Esophagus squamous epithelium (tissue), 5 donors: ENCODE results near the gene AP3B1. TPM values are rescaled to one million over a fixed set of nuclear protein-coding genes. Genes with fewer than 3 reads are reported as not detected.
A peak's percentile ranks its signal among the peaks of the same experiment; 100 is the strongest.

Experiments used
- DNase-seq: peaks from one replicate; lab custom pipeline; 2025; lab: John Stamatoyannopoulos, UW
- H3K27ac ChIP-seq, 4 donors: fragments of 200-600 bp; sonication (generic); one replicate each; pipeline ENCODE4 v1.5.1; 2016 to 2019; ENCODE audit warnings: mild to moderate bottlenecking in 1 of 4
- H3K27me3 ChIP-seq, 4 donors: fragments of 200-600 bp; sonication (generic); 1 replicate in 3 of 4; 2 replicates in 1 of 4; pipeline versions ENCODE4 v1.5.1 to v1.6.0; 2017 to 2021; ENCODE audit warnings: antibody characterized with exemption in 1 of 4
- H3K36me3 ChIP-seq, 3 donors: fragments of 200-600 bp; sonication (generic); one replicate each; pipeline ENCODE4 v1.5.1; 2016 to 2019
- H3K4me1 ChIP-seq, 3 donors: fragments of 200-600 bp; sonication (generic); one replicate each; pipeline ENCODE4 v1.5.1; 2017 to 2019
- H3K4me3 ChIP-seq, 4 donors: fragments of 200-600 bp; sonication (generic); 1 replicate in 3 of 4; 2 replicates in 1 of 4; pipeline ENCODE4 v1.5.1; 2016 to 2019; ENCODE audit warnings: mild to moderate bottlenecking in 2 of 4, moderate library complexity in 1 of 4
- H3K9me3 ChIP-seq, 3 donors: fragments of 200-600 bp; sonication (generic); one replicate each; pipeline ENCODE4 v1.5.1; 2016 to 2019
- POLR2A ChIP-seq, 4 donors: fragments of 450-650 bp; IDR thresholded peaks; one replicate each; pipeline ENCODE4 v1.6.1; 2017; ENCODE audit warnings: antibody characterized with exemption in 4 of 4, mild to moderate bottlenecking in 4 of 4, moderate library complexity in 3 of 4
- WGBS, 2 donors: methylation state at CpG; one replicate each; pipeline ENCODE4 v1.1.5; 2018; 5-methylcytosine and 5-hydroxymethylcytosine counted together
- intact Hi-C: fragments of 100-400 bp; cut with DNase I; formaldehyde crosslinking; loops from one replicate; pipeline ENCODE4 v1.15.0; 2022
- total RNA-seq, 4 donors: library from RNA; depleted of rRNA; stranded (reverse); fragments of >200 nt; gene quantifications; one replicate each; pipeline ENCODE4 v1.1.0, GENCODE V29; 2016
- TF ChIP-seq, protein P1 (sequence below), 6 experiments: fragments of 450-650 bp in 4 of 6; fragments of 200-600 bp in 2 of 6; sonication (generic) in 2 of 6; IDR thresholded peaks; one replicate each; pipeline ENCODE4 v1.5.1; 2016 to 2019; ENCODE audit warnings: antibody characterized with exemption in 6 of 6, mild to moderate bottlenecking in 4 of 6, moderate library complexity in 4 of 6
- donor health status: DM: yes; HTN: yes; CAD: no.

The AP3B1 gene
- total RNA-seq, 4 donors from 2014 or later = 30.7 to 48.5 (median 41.9) TPM

DNA sequence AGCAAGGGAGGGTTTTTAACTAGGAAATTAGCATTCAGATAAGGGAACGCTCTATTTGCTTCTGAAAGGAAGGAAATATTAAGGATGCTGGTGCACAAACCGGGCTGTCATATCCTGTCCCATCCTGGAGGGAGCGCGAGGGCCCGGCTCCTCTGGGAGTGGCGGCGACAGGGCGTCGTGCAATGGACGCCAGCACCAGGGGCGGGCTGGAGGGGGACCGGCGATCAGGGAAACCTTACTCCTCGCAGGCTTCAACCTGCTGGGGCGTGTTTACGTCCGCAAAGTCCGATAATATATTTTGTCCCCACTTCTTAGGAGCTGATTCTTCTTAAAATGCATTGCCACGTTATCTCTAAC, 321.3 kb downstream of the AP3B1 start:
- H3K36me3 ChIP-seq = no peaks in the 10 kb centered on the region
- intact Hi-C loops = no loop called here
- H3K4me3 ChIP-seq = peak overlapping the region in 3 of 4 donors; percentile 14 to 58 (median 38)
- no peak for TF ChIP-seq POLR2A (IDR thresholded peaks at IDR 0.05)
- TF ChIP-seq, protein P1, sequence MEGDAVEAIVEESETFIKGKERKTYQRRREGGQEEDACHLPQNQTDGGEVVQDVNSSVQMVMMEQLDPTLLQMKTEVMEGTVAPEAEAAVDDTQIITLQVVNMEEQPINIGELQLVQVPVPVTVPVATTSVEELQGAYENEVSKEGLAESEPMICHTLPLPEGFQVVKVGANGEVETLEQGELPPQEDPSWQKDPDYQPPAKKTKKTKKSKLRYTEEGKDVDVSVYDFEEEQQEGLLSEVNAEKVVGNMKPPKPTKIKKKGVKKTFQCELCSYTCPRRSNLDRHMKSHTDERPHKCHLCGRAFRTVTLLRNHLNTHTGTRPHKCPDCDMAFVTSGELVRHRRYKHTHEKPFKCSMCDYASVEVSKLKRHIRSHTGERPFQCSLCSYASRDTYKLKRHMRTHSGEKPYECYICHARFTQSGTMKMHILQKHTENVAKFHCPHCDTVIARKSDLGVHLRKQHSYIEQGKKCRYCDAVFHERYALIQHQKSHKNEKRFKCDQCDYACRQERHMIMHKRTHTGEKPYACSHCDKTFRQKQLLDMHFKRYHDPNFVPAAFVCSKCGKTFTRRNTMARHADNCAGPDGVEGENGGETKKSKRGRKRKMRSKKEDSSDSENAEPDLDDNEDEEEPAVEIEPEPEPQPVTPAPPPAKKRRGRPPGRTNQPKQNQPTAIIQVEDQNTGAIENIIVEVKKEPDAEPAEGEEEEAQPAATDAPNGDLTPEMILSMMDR (IDR thresholded peaks at IDR 0.05) = peak in 1 of 6 experiments; percentile 3
- H3K4me1 ChIP-seq = peaks cover 13 to 20% (median 16%) of the 10 kb centered on the region in 3 donors
- 25 to 29% methylated on average over 10 to 16 of the region's 19 CpGs for WGBS, 2 donors
- H3K27me3 ChIP-seq = peaks cover 5 to 96% (median 17%) of the 10 kb centered on the region in 4 donors
- no peak for DNase-seq
- H3K27ac ChIP-seq = no peak overlapping the region
- no peaks in the 10 kb centered on the region for H3K9me3 ChIP-seq

DNA sequence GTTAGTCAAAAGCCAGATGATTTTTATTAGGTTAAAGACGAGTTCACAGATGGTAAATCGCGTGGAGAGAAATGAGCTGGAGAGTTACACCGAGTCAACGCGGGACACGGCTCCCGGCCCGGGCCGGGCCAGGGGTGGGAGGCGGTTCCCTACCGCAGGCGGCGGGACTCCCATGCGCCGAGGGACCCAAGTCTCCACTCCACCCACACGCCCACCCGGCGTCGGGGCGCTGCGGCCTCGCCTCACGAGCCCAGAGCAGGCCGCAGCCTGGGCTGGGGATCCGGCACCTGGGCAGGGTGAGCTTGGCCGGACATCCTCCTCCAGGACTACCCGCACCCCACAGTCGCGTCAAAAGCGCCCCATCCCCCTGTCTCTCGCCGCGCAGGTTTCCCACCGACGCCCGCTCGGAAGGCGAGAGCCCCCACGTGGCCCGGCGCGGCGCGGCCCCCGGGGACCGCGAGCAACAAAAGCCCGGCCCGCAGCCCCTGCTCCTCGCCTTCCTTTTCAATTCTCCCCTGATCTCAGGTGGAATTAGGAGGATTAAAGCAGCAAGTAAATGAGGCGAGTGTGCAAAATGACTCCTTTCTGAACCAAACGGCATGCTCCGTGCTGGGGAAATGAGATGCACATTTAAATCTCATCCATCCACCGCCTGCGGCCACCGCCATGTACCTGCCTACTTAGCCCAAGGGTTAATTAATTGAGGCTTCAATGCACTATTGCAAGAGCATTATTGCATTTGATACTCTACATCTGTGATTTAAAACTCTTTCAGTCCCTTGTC, 321.8 kb downstream of the AP3B1 start:
- intact Hi-C loops = no loop called here
- DNase-seq = no peak
- 4 to 6% methylated on average over 6 to 11 of the region's 57 CpGs for WGBS, 2 donors
- Histone ChIP-seq H3K27me3 (peaks cover 5 to 97% (median 17%) of the 10 kb centered on the region in 4 donors), H3K36me3 (no peaks in the 10 kb centered on the region), H3K4me1 (peaks cover 13 to 20% (median 16%) of the 10 kb centered on the region in 3 donors), H3K27ac (no peak overlapping the region), H3K4me3 (peak overlapping the region in 3 of 4 donors; percentile 14 to 58 (median 38)), H3K9me3 (no peaks in the 10 kb centered on the region)
- no peak for TF ChIP-seq POLR2A (IDR thresholded peaks at IDR 0.05)
- TF ChIP-seq, protein P1 (IDR thresholded peaks at IDR 0.05) = no peak

DNA sequence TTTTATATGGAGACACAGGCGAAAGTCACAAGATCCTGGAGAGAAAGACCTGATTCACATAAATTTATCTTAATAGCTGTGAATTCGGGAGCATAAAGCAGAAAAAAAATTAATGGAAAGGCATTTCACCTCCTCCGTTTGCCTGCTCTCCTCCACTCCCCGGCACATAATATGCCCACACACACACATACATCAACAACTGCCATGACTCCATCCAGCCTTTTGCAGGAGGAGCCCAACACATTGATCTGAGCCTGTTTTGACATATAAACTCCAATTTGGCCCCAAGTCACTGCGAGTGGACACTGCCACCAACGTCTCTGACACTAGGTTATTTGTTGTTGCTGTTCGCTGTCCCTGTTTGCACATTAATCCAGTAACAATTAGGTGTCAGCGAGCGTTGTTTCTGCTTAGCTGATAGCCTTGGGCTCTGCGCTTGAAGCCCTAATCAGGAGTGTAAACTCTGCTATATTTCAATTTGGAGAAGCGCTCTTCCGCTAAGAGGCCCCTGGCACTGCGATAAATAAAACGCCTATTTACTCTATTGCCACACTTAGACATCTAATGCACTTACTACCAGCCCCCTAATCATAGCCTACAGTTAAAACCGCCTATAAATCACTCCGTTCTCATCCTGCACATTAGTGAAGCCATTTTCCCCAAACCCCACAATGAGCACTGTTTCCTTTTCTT, 322.6 kb downstream of the AP3B1 start:
- intact Hi-C loops = no loop called here
- 25 to 41% methylated on average over 16 of the region's 16 CpGs for WGBS, 2 donors
- peak overlapping the region in 3 of 4 donors; percentile 14 to 58 (median 38) for H3K4me3 ChIP-seq
- peaks cover 5 to 92% (median 17%) of the 10 kb centered on the region in 4 donors for H3K27me3 ChIP-seq
- DNase-seq = no peak
- no peak overlapping the region for H3K27ac ChIP-seq
- H3K9me3 ChIP-seq = no peaks in the 10 kb centered on the region
- no peak for TF ChIP-seq POLR2A (IDR thresholded peaks at IDR 0.05)
- TF ChIP-seq, protein P1 (IDR thresholded peaks at IDR 0.05) = no peak
- H3K4me1 ChIP-seq = peaks cover 13 to 20% (median 16%) of the 10 kb centered on the region in 3 donors
- no peaks in the 10 kb centered on the region for H3K36me3 ChIP-seq

DNA sequence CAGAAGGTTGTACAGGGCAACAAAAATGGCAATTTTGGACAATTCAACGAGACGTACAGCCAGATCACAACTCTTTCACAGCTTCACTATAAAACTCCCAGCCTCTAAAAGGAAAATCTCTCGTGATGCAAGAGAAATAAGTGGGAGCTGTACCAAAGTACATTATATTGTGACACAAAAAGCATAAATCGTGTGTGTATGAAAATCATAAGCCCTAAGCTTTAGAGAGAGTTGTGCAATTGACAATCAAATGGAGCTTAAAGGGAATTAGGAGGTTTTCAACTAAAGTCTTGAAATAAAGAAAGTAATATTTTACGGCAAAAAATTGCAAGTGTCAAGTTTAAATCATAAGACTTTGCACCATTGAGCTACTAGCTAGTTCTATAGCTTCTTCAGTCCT, 323.6 kb downstream of the AP3B1 start:
- peaks cover 13 to 20% (median 16%) of the 10 kb centered on the region in 3 donors for H3K4me1 ChIP-seq
- WGBS, 2 donors = 67 to 70% methylated on average over 5 of the region's 5 CpGs
- H3K4me3 ChIP-seq = no peak overlapping the region
- peaks cover 5 to 84% (median 17%) of the 10 kb centered on the region in 4 donors for H3K27me3 ChIP-seq
- intact Hi-C loops = no loop called here
- DNase-seq = no peak
- H3K36me3 ChIP-seq = no peaks in the 10 kb centered on the region
- H3K9me3 ChIP-seq = no peaks in the 10 kb centered on the region
- H3K27ac ChIP-seq = no peak overlapping the region
- TF ChIP-seq POLR2A (IDR thresholded peaks at IDR 0.05) = no peak

DNA sequence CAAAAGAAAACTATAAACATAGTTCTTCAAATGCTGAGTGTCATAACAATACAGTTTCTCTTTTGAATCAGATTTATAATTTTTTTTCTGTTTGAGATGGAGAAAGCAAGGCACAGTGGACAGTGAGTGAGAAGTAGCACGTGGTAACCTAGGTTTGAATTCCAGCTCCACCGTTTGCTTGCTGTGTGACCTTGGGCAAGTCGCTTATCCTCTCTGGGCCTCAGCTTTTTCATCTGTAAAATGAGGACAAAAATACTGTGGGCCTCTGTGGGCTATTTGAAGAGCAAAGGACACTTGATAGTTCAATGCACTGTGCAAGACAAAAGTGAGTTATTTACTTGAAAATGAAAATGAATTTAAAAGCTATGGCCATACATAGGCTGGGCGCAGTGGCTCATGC, 330.7 kb downstream of the AP3B1 start:
- no peaks in the 10 kb centered on the region for H3K36me3 ChIP-seq
- 75 to 77% methylated on average over 4 of the region's 4 CpGs for WGBS, 2 donors
- peaks cover 0 to 59% (median under 1%) of the 10 kb centered on the region in 4 donors for H3K27me3 ChIP-seq
- no peaks in the 10 kb centered on the region for H3K4me1 ChIP-seq
- TF ChIP-seq, protein P1 (IDR thresholded peaks at IDR 0.05) = no peak
- TF ChIP-seq POLR2A (IDR thresholded peaks at IDR 0.05) = no peak
- no peaks in the 10 kb centered on the region for H3K9me3 ChIP-seq
- no peak overlapping the region for H3K4me3 ChIP-seq
- intact Hi-C loops = no loop called here
- no peak overlapping the region for H3K27ac ChIP-seq
- no peak for DNase-seq
